Activated CD4-positive, alpha-beta T cell treated with anti-CD3 and anti-CD28 coated beads, Interleukin-2, amount 10 ng/mL, durations not matched to agents 7 days and 5 days (primary cell): ENCODE data around the gene PPP6R1. TPM values are rescaled to one million over a fixed set of nuclear protein-coding genes. Genes with fewer than 3 reads are reported as not detected.

ENCODE experiments used
- CTCF ChIA-PET: fragments of 350-600 bp; sonication (Branson Sonifier 250); formaldehyde crosslinking; loops from one replicate; lab custom pipeline; 2021; ENCODE audit warnings: antibody characterized with exemption; lab: Charles Lee
- POLR2A ChIA-PET: fragments of 350-600 bp; sonication (Branson Sonifier 250); formaldehyde crosslinking; loops from one replicate; lab custom pipeline; 2021; ENCODE audit warnings: antibody characterized with exemption; lab: Charles Lee
- DNase-seq: peaks from one replicate; pipeline ENCODE4 v3.0.0-alpha.2; 2020
- H3K27ac Mint-ChIP-seq: one replicate; pipeline ENCODE4 v1.8.0; 2021; ENCODE audit warnings: mild to moderate bottlenecking, moderate library complexity, mixed read lengths
- H3K27me3 Mint-ChIP-seq: one replicate; pipeline ENCODE4 v1.8.0; 2021; ENCODE audit warnings: mixed read lengths
- H3K36me3 Mint-ChIP-seq: one replicate; pipeline ENCODE4 v1.8.0; 2021; ENCODE audit warnings: low read depth, mixed read lengths
- H3K4me1 Mint-ChIP-seq: one replicate; pipeline ENCODE4 v1.8.0; 2021; ENCODE audit warnings: mixed read lengths
- H3K4me3 Mint-ChIP-seq: one replicate; pipeline ENCODE4 v1.8.0; 2021; ENCODE audit warnings: mild to moderate bottlenecking, moderate library complexity, mixed read lengths
- H3K9me3 Mint-ChIP-seq: one replicate; pipeline ENCODE4 v1.8.0; 2021; ENCODE audit warnings: mixed read lengths
- total RNA-seq, 2 experiments: library from RNA; stranded (reverse); gene quantifications; one replicate each; pipeline ENCODE4 v1.2.3, GENCODE V29; 2021

The PPP6R1 gene
- 100 to 1,000 TPM; 189 to 222 TPM for total RNA-seq

- CTCF ChIA-PET, result interaction anchor here (0.6 to 1.7 kb wide), 8 partner anchors 15 to 395 kb away, joined by 3 to 6 read pairs (median 4); partner anchors contain the start of gene HSPBP1
- Mint-ChIP-seq H3K4me3 (peak within 1 kb of the TSS; percentile 95), H3K27ac (peak within 1 kb of the TSS; percentile 98), H3K27me3 (no peaks in the 10 kb centered on the region), H3K4me1 (peaks cover 35% of the 10 kb centered on the region), H3K9me3 (no peaks in the 10 kb centered on the region), H3K36me3 (peaks cover 40% of the 10 kb centered on the region)
- POLR2A ChIA-PET, result interaction anchor here (0.5 to 1.2 kb wide), 7 partner anchors 16 to 840 kb away, joined by 3 to 4 read pairs (median 3); partner anchors contain the start of genes HSPBP1 and TMEM238
- peak; percentile 93 for DNase-seq
Observed at GRCh38 chr19:55258828-55259539, at the start of gene PPP6R1. Gene PPP6R1 (minus strand): TSS chr19:55259017. CDS start chr19:55247103, 11,914 bp downstream.

GRCh38 chr19:55308281-55308680, 49.5 kb upstream of the PPP6R1 start:
- no peak for DNase-seq
- POLR2A ChIA-PET, result no interaction called here
- Mint-ChIP-seq H3K9me3 (no peaks in the 10 kb centered on the region), H3K27me3 (no peaks in the 10 kb centered on the region), H3K36me3 (peaks cover 3% of the 10 kb centered on the region), H3K4me3 (no peak overlapping the region), H3K27ac (no peak overlapping the region), H3K4me1 (peaks cover 6% of the 10 kb centered on the region)
- CTCF ChIA-PET, result interaction anchor here (0.6 to 1.5 kb wide), 2 partner anchors 31 to 346 kb away, joined by 3 read pairs; partner anchors contain the start of gene KMT5C

GRCh38 chr19:55306712-55307111, 47.9 kb upstream of the PPP6R1 start:
- Mint-ChIP-seq H3K27me3 (no peaks in the 10 kb centered on the region), H3K9me3 (no peaks in the 10 kb centered on the region), H3K36me3 (peaks cover 3% of the 10 kb centered on the region), H3K4me3 (no peak overlapping the region), H3K27ac (no peak overlapping the region), H3K4me1 (peaks cover 10% of the 10 kb centered on the region)
- ChIA-PET POLR2A (interaction anchor here (0.7 kb wide), 1 partner anchor 101 kb away, joined by 3 read pairs; the partner anchor contains the start of gene UBE2S), CTCF (interaction anchor here (0.5 to 2.8 kb wide), 4 partner anchors 11 to 51 kb away, joined by 3 to 9 read pairs (median 3); partner anchors contain the start of gene KMT5C)
- no peak for DNase-seq

GRCh38 chr19:55305983-55306562, 47.3 kb upstream of the PPP6R1 start:
- POLR2A ChIA-PET, result interaction anchor here (0.7 kb wide), 1 partner anchor 102 kb away, joined by 3 read pairs; the partner anchor contains the start of gene UBE2S
- CTCF ChIA-PET, result interaction anchor here (0.5 to 2.8 kb wide), 3 partner anchors 12 to 25 kb away, joined by 3 to 9 read pairs (median 3); no protein-coding TSS in a partner anchor
- Mint-ChIP-seq H3K9me3 (no peaks in the 10 kb centered on the region), H3K27ac (no peak overlapping the region), H3K4me1 (peaks cover 15% of the 10 kb centered on the region), H3K4me3 (no peak overlapping the region), H3K36me3 (peaks cover 3% of the 10 kb centered on the region), H3K27me3 (no peaks in the 10 kb centered on the region)
- no peak for DNase-seq

GRCh38 chr19:55305491-55305890, 46.7 kb upstream of the PPP6R1 start:
- Mint-ChIP-seq H3K4me3 (no peak overlapping the region), H3K9me3 (no peaks in the 10 kb centered on the region), H3K36me3 (peaks cover 3% of the 10 kb centered on the region), H3K27ac (peak overlapping the region; percentile 55), H3K4me1 (peaks cover 15% of the 10 kb centered on the region), H3K27me3 (no peaks in the 10 kb centered on the region)
- ChIA-PET POLR2A (no interaction called here), CTCF (interaction anchor here (1.4 to 2.8 kb wide), 2 partner anchors 12 to 13 kb away, joined by 3 to 9 read pairs; no protein-coding TSS in a partner anchor)
- DNase-seq, result peak; percentile 63

GRCh38 chr19:55304980-55305379, 46.2 kb upstream of the PPP6R1 start:
- peaks cover 3% of the 10 kb centered on the region for H3K36me3 Mint-ChIP-seq
- ChIA-PET CTCF (interaction anchor here (1.4 to 2.8 kb wide), 2 partner anchors 13 kb away, joined by 3 to 9 read pairs; no protein-coding TSS in a partner anchor), POLR2A (no interaction called here)
- H3K27me3 Mint-ChIP-seq, result no peaks in the 10 kb centered on the region
- H3K27ac Mint-ChIP-seq, result no peak overlapping the region
- DNase-seq, result no peak
- peaks cover 15% of the 10 kb centered on the region for H3K4me1 Mint-ChIP-seq
- no peaks in the 10 kb centered on the region for H3K9me3 Mint-ChIP-seq
- H3K4me3 Mint-ChIP-seq, result no peak overlapping the region

GRCh38 chr19:55304279-55304978, 45.6 kb upstream of the PPP6R1 start:
- Mint-ChIP-seq H3K4me1 (peaks cover 15% of the 10 kb centered on the region), H3K27me3 (no peaks in the 10 kb centered on the region), H3K9me3 (no peaks in the 10 kb centered on the region), H3K4me3 (no peak overlapping the region), H3K27ac (no peak overlapping the region), H3K36me3 (peaks cover 3% of the 10 kb centered on the region)
- DNase-seq, result peak; percentile 39
- CTCF ChIA-PET, result no interaction called here
- POLR2A ChIA-PET, result no interaction called here

- Mint-ChIP-seq H3K36me3 (peaks cover 3% of the 10 kb centered on the region), H3K4me1 (peaks cover 15% of the 10 kb centered on the region), H3K9me3 (no peaks in the 10 kb centered on the region), H3K27me3 (peaks cover 3% of the 10 kb centered on the region), H3K4me3 (no peak overlapping the region), H3K27ac (no peak overlapping the region)
- no peak for DNase-seq
- POLR2A ChIA-PET, result no interaction called here
- CTCF ChIA-PET, result interaction anchor here (1.4 to 3.1 kb wide), 2 partner anchors 11 to 80 kb away, joined by 5 to 28 read pairs; partner anchors contain the start of gene TMEM238
Observed at GRCh38 chr19:55303477-55303876, 44.7 kb upstream of the PPP6R1 start.

GRCh38 chr19:55302318-55302703, 43.5 kb upstream of the PPP6R1 start:
- H3K4me1 Mint-ChIP-seq, result peaks cover 15% of the 10 kb centered on the region
- H3K36me3 Mint-ChIP-seq, result peaks cover 3% of the 10 kb centered on the region
- H3K27ac Mint-ChIP-seq, result peak overlapping the region; percentile 94
- ChIA-PET POLR2A (interaction anchor here (1.0 kb wide), 1 partner anchor 81 kb away, joined by 3 read pairs; no protein-coding TSS in a partner anchor), CTCF (interaction anchor here (0.5 to 3.1 kb wide), 14 partner anchors 10 to 322 kb away, joined by 3 to 28 read pairs (median 4); partner anchors contain the start of genes KMT5C, TMEM238 and ZNF784)
- peaks cover 3% of the 10 kb centered on the region for H3K27me3 Mint-ChIP-seq
- peak overlapping the region; percentile 91 for H3K4me3 Mint-ChIP-seq
- H3K9me3 Mint-ChIP-seq, result no peaks in the 10 kb centered on the region
- DNase-seq, result no peak

- peak; percentile 95 for DNase-seq
- peaks cover 3% of the 10 kb centered on the region for H3K27me3 Mint-ChIP-seq
- H3K36me3 Mint-ChIP-seq, result no peaks in the 10 kb centered on the region
- H3K9me3 Mint-ChIP-seq, result no peaks in the 10 kb centered on the region
- H3K27ac Mint-ChIP-seq, result peak overlapping the region; percentile 94
- ChIA-PET CTCF (interaction anchor here (0.5 to 3.1 kb wide), 34 partner anchors 8 to 894 kb away, joined by 3 to 28 read pairs (median 3); partner anchors contain the start of genes HSPBP1, KMT5C, PPP6R1 and TMEM238), POLR2A (interaction anchor here (1.0 kb wide), 2 partner anchors 38 to 81 kb away, joined by 3 read pairs; partner anchors contain the start of gene KMT5C)
- peaks cover 15% of the 10 kb centered on the region for H3K4me1 Mint-ChIP-seq
- peak overlapping the region; percentile 91 for H3K4me3 Mint-ChIP-seq
Observed at GRCh38 chr19:55301459-55302317, 42.9 kb upstream of the PPP6R1 start.

- Mint-ChIP-seq H3K9me3 (no peaks in the 10 kb centered on the region), H3K27ac (peak overlapping the region; percentile 94), H3K27me3 (peaks cover 3% of the 10 kb centered on the region), H3K36me3 (no peaks in the 10 kb centered on the region), H3K4me3 (no peak overlapping the region), H3K4me1 (peaks cover 13% of the 10 kb centered on the region)
- CTCF ChIA-PET, result interaction anchor here (0.5 to 3.1 kb wide), 27 partner anchors 9 to 259 kb away, joined by 3 to 28 read pairs (median 3); partner anchors contain the start of genes HSPBP1, KMT5C, PPP6R1 and UBE2S
- POLR2A ChIA-PET, result interaction anchor here (1.0 kb wide), 1 partner anchor 38 kb away, joined by 3 read pairs; the partner anchor contains the start of gene KMT5C
- DNase-seq, result no peak
Observed at GRCh38 chr19:55300886-55301458, 42.2 kb upstream of the PPP6R1 start.
